Activated CD4-positive, alpha-beta T cell treated with anti-CD3 and anti-CD28 coated beads, Interleukin-2, amount 50 U/mL, for 16 hours (primary cell): ENCODE data around the gene WNT3A.
"Not testable (repeated sequence)": the region's sequence is repeated elsewhere in the genome, so short reads cannot be mapped to it uniquely, and the experiment has no call there.

ENCODE experiments used
- DNase-seq: peaks from one replicate; pipeline ENCODE4 v3.0.0-alpha.2; 2020

WNT3A gene, protein sequence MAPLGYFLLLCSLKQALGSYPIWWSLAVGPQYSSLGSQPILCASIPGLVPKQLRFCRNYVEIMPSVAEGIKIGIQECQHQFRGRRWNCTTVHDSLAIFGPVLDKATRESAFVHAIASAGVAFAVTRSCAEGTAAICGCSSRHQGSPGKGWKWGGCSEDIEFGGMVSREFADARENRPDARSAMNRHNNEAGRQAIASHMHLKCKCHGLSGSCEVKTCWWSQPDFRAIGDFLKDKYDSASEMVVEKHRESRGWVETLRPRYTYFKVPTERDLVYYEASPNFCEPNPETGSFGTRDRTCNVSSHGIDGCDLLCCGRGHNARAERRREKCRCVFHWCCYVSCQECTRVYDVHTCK

GRCh38 chr1:228006786-228007048 lies at the start of gene WNT3A:
TSS of gene WNT3A (plus strand) at chr1:228006998. CDS start at chr1:228007129, 131 bp downstream.
- no peak for DNase-seq

GRCh38 chr1:227958617-227959324 lies 48.0 kb upstream of the WNT3A start:
- DNase-seq: no peak

DNA sequence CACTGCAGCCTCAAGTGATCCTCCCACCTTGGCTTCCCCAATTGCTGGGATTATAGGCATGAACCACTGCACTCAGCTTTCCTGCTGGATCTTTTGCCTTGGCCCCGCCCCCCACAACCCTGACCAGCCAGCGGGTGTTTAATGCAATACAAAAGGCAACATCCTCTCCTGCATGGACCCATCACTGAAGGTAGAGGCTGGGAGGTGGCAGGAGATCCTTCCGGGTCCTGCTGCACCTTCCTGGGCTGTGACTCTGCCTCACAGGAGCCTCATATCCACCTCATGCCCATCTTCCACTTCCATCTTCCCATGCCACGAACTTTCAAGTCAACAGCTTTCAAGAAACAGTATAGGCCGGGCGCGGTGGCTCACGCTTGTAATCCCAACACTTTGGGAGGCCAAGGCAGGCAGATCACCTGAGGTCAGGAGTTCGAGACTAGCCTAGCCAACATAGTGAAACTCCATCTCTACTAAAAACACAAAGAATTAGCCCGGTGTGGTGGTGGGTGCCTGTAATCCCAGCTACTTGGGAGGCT lies 47.4 kb upstream of the WNT3A start:
- DNase-seq: no peak

GRCh38 chr1:227961651-227962466 lies 44.9 kb upstream of the WNT3A start:
- no peak for DNase-seq

GRCh38 chr1:227966733-227967132 lies 40.1 kb upstream of the WNT3A start:
- DNase-seq: not testable (repeated sequence)

DNA sequence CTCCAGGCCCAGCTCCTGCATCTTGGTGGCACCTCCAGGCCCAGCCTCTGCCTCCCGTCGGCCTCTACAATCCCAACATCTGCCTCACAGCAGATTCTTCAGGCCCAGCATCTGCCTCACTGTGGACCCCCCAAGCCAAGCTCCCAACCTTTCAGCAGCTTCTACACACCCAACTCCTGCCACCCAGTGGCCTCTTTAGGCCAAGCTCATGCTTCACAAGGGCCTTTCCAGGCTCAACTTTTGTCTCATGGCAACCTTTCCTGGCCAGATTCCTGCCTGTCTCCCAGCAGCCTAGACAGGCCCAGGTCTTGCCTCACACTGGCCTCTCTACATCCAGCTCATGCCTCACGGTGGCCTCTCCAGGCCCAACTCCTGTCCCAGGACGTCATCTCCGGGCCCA lies 39.0 kb upstream of the WNT3A start:
- not testable (repeated sequence) for DNase-seq

DNA sequence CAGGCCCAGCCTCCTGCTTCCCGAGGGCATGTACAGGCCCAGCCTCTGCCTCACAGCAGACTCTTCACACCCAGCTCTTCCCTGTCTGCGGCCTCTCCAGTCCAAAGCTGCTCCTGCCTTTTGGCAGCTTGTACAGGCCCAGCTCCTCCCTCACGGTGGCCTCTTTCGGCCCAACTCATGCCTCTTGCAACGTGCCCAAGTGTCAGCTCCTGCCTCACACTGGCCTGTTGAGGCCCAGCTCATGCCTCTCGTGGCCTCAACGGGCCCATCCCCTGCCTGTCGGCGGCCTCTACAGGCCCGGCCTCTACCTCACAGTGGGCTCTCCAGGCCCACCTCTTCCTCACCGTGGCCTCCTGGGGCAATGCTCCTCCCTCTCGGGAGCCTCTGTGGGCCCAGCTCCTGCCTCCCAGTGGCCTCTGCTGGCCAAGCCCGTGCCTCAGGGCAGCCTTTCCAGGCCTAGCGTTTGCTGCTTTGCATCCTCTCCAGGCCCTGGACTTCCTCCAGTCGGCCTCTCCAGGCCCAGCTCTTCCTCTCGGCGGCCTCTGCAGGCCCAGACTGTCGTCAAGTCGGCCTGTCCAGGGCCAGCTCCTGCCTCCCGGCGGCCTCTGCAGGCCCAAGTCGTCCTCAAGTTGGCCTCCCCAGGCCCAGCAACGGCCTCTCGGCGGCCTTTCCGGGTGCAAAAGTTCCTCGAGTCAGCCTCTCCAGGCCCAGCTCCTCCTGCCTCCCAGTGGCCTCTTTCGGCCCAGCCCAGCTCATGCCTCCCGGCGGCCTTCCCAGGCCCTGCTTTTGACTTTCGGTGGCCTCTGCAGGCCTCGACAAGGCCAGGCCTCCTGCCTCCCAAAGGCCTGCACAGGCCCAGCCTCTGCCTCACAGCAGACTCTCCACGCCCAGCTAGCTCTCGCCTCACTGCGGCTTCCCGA lies 36.5 kb upstream of the WNT3A start:
- DNase-seq: not testable (repeated sequence)

DNA sequence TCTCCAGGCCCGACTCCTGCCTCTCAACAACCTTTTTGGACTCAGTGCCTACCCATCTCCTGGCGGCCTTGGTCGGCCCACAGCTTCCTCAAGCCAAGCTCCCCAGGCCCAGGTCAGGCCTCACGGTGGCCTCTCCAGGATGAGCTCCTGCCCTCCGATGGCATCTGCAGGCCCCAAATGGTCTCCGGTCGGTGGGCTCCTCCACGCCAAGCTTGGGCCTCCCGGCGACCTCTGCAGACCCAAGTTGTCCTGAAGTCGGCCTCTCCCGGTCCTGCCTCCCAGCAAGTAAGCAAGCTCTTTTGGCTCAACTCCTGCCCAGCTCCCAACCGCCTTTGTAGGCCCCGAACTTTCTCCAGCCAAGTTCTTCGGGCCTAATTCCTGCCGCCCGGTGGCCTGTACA lies 35.6 kb upstream of the WNT3A start:
- DNase-seq: not testable (repeated sequence)

DNA sequence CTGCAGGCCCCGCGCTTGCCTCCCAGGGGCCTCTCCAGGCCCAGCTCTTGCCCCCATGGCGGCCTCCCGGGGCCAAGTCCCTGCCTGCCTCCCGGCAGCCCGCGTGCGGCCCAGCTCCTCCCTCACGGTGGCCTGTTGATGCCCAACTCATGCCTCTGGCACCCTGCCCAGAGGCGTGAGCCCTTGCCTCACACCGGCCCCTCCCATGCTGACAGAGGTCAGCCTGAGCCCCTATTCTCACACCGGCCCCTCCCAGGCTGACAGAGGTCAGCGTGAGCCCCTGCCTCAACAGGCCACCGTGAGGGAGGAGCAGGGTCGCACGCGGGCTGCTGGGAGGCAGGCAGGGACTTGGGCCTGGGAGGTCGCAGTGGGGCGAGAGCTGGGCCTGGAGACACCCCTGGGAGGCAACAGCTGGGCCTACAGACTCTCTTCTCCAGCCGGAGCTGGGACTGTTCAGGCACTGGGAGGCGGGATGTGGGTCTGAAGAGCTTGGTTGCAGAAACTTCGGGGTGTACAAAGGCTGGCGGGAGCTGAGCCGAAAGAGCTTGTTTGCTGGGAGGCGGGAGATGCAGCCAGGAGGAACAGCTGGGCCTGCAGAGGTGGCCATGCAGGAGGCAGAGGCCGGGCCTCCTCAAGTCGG lies 35.0 kb upstream of the WNT3A start:
- not testable (repeated sequence) for DNase-seq

- DNase-seq: not testable (repeated sequence)
Measured at GRCh38 chr1:227972283-227972679, 34.5 kb upstream of the WNT3A start.

DNA sequence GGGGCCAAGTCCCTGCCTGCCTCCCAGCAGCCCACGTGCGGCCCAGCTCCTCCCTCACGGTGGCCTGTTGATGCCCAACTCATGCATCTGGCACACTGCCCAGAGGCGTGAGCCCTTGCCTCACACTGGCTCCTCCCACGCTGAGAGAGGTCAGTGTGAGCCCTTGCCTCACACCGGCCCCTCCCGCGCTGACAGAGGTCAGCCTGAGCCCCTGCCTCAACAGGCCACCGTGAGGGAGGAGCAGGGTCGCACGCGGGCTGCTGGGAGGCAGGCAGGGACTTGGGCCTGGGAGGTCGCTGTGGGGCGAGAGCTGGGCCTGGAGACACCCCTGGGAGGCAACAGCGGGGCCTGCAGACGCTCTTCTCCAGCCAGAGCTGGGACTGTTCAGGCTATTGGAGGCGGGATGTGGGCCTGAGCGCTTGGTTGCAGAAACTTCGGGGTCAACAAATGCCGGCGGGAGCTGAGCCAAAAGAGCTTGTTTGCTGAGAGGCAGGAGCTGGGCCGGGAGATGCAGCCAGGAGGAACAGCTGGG lies 33.9 kb upstream of the WNT3A start:
- not testable (repeated sequence) for DNase-seq

DNA sequence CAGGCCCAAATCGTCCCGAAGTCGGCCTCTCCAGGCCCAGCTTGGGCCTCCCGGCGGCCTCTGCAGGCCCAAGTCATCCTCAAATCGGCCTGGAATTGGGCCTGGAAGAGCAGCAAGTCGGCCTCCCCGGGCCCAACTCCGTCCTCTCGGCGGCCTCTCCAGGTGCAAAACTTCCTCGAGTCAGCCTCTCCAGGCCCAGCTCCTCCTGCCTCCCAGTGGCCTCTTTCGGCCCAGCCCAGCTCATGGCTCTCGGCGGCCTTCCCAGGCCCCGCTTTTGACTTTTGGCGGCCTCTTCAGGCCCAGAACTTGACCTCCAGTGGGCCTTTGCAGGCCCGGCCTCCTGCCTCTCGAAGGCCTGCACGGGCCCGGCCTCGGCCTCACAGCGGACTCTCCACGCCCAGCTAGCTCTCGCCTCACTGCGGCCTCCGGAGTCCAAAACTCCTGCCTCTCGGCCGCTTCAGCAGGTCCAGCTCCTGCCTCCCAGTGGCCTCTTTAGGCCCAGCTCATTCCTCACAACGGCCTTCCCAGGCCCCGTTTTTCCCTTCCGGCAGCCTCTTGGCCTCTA lies 33.0 kb upstream of the WNT3A start:
- not testable (repeated sequence) for DNase-seq

DNA sequence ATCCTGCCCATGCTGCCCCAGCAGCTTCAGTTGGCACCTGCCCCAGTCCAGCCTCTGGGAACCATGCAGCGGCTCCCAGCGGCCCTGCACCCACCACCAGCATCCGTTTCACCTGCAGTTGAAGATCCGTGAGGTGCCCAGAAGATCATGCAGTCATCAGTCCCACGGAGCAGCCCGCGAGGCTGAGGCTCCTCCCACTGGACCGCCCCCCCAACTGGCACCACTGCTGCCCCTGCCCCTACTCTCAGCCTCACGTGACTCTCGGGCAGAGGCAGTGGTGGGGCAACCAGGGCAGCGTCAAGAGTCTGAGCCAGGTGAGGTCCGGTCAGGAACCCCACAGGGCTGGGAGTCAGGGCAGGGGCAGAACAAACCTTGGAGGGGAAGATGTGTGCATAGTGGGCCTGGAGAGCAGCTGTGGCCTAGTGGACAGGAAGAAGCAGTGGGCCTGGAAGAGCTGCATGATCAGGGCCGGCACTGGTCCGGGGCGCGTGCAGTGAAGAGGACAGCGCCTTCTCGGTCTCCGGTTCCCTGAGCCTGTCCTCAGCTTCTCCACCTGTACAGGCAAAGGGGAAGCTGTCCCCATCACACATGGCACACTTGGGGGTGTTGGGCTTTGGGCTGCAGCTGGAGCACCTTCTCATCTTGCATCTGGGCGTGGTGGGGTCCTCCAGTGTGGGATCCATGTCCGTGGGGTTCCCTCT lies 31.1 kb upstream of the WNT3A start:
- not testable (repeated sequence) for DNase-seq

GRCh38 chr1:227987181-227987580 lies 19.6 kb upstream of the WNT3A start:
- no peak for DNase-seq

DNA sequence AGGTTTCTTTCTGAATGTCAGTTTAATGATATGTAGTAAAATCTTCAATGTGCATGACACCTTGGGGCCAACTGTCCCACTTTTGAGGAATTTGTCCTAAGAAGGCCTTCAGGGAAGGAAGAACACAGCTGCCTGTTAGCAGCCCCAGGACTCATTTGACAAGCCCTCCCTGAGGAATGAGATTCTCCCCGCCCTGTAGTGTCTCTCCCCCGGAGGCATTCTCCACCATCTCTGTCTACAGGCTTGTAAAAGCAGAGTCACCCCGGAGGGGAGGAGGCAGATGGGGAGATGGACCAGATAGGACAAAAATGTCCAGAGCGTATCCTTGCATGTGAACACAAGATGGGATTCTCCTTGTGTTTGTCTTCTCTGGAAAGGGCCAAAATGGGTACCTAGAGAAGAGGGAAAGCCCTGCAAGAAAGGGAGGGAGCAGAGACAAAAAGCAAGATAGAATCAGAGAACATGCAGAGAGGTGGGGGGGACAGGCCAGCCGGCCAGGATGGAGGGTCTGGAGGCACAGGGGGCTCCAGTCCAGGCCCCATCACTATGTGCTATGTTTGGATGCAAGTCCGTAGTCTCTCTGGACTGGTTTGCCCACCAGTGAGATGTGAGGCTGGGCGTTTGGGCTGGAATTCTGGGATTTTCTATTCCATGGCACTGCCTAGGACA lies 12.0 kb upstream of the WNT3A start:
- no peak for DNase-seq

GRCh38 chr1:227996187-227996950 lies 10.4 kb upstream of the WNT3A start:
- DNase-seq: no peak

DNA sequence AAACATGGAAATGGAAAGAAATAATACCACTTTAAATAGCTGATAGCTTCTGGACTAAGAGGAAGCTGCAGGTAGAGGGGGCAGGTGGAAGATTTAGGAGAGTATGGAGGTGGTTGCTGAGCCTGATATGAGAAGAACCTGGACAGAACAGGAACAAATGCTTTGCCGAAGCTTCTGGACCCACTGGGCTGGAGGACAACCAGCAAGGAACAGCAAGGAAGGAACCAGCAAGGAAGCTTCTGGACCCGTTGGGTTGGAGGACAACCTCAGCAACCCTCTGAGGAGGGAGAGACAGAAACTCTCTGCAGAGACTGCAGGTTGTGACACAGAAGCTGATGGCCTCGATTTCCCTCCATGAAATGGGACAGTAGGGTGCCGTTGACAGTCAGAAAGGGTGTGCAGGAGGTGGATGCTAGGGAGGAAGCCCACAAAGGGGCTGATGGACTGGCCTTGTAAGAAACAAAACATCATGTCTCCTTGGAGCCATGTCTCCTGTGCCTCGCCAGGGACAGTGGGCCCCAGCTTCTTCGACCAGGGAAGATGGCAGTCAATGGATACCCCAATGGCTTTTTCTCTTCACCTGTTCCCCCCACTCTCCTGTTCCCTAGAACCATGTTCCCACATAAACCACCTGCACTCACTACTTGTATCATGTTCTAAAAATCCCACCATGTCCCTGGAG lies 8.3 kb upstream of the WNT3A start:
- no peak for DNase-seq
